Embryonic facial prominence (tissue), 1 donor: ENCODE data around the gene GNAQ.

Experiments
- DNase-seq: peaks from one replicate; pipeline ENCODE4 v3.0.0-alpha.2; 2016; ENCODE audit errors: extremely low spot score

The GNAQ gene

DNA sequence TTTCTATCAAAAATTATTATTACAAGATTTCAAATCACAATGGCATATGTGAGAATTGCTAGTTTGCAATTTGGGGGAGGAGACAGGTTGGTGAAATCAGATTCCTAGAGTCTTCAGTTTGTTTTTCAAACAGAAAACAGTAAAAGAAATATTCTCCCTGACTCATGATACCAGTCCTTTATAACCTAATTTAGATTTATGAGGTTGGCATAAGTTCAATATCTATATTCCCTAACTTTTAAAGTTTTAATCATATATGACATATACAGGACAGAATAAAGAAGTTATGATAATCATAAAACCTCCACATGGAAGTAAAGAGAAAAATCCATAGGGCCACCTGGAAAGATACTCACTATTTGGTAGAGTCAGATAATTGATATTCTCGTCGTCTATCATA is 216.4 kb downstream of the GNAQ start:
- no peak for DNase-seq

GRCh38 chr9:77811832-77812231 is 219.8 kb downstream of the GNAQ start:
- DNase-seq, result no peak

GRCh38 chr9:77810637-77811119 is 220.9 kb downstream of the GNAQ start:
- no peak for DNase-seq

- DNase-seq, result no peak
Observed at GRCh38 chr9:77810047-77810446, 221.6 kb downstream of the GNAQ start.

- DNase-seq, result no peak
Observed at GRCh38 chr9:77809552-77809951, 222.1 kb downstream of the GNAQ start.

DNA sequence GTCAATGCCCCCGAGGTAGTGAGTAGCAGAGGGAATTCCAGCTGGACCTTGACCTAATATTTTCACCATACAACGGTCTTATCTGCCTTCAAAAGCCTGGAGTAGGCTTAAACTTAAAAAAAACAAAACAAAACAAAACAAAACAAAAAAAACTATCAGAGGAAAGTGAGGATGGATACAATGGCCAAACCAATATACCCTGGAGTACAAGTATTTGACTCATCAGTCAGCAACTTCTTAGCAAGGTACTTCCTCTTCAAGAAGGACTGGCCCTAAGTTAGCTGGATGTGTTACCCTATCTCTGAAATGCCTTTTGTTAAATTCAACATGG is 222.9 kb downstream of the GNAQ start:
- DNase-seq, result no peak

DNA sequence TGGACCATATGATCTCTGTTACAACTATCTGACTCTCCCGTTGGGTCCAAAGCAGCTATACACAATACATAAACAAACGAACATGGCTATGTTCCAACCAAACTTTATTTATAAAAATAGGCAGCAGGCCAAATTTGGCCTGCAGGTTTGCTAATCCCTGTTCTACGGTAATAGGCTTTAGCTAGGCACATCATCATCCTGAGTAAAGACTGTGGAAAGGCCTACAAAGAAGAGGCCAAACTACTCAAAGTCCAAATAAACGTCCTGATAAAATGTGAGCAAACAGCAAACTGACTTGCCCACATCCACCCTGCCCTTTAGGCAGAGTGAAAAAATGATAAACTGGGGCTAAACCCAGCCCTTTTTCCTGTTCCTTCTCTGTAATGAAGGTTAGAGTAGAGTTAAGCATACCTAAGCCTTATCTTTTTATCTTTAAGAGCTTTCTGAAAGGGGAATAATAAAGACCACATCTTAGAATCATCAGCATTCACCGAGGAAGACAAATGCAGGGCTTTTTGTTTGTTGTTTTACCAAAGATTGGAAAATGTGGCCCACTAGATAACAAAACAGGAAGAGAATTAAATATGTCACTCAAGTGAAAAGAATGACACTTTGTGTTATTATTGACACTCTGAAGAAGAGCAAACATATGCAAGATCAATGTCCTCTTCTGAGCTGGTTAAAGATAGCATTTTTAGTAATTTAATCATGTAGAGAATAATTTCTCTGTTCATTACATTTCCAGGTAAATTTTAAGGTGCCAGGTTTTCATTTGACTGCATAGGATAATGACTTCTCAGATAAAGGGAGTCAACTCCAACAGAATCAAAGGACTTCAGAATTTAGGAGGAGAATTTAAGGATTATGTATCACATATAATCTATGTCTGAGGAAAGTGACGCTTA is 223.5 kb downstream of the GNAQ start:
- DNase-seq, result no peak

DNA sequence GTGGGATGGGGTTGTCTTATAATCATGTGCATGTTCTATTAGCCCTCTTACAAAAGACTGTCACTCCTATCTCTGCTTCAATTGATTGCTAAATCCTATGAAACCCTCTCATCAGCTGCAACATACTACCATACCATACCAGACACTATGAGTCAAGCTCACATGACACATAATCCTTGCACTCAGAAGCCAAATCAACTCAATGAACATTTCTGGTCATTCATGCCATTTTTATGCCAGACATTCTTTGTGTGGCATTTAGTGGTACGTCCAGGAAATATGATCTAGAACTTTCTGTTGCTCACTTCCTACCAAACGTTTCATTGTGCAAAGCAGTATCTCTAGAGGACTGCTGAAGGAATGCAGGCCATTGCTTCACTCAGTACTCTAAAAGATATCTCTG is 224.3 kb downstream of the GNAQ start:
- DNase-seq, result no peak

- no peak for DNase-seq
Observed at GRCh38 chr9:77806741-77807140, 224.9 kb downstream of the GNAQ start.

- DNase-seq, result no peak
Observed at GRCh38 chr9:77805810-77806209, 225.8 kb downstream of the GNAQ start.

- no peak for DNase-seq
Observed at GRCh38 chr9:77803423-77803822, 228.2 kb downstream of the GNAQ start.

DNA sequence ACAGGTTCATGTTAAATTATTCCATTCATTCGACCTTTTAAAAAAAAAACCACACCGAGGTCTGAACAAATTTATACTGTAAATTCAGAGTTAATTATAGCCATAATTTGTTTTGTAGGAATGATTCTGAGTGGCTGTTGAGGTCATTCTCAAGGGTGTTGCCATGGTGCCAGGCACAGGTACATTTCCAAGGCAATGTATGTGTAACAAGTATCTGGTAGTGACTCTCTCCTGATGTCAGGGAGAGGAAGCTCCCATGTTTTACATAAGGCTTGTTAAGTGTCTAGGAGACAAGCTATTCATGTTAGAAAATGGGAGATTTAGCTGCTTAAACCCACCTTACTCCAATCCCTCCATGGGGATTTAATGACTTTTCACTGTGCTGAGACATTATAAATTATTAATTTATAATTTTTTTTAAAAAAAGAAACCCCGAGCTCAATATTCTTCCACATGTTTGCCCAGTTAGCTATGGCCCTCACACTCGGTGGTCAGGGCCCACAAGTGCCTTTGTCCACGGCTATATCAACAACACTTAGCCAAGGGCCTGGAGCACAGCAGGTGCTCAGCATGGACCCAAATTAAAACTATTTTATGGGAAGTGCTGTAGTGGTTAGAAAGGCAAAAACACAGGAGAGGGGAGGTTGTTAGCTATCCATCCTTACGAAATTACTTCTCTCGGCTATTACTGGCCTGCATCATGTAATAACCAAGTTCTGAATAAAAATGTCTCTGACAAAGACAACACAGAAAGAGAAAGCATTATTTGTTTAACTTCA is 228.9 kb downstream of the GNAQ start:
- DNase-seq, result no peak

DNA sequence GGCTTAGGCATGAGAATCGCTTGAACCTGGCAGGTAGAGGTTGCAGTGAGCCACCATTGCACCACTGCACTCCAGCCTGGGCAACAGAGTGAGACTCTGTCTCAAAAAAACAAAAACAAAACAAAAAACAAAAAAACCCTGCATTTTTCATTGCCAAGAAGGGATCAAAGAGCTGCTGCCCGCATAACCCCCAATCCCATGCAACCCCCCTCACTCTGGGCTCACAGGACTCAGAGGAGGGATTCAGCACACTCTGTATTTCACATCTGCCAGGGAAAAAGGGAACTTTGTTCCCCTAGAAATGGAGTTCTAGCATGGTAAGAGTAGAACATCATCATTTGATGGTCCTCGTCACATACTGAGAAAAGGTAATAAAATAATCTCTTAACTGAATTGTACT is 229.5 kb downstream of the GNAQ start:
- no peak for DNase-seq

- no peak for DNase-seq
Observed at GRCh38 chr9:77800924-77801551, 230.6 kb downstream of the GNAQ start.

- no peak for DNase-seq
Observed at GRCh38 chr9:77798140-77798539, 233.5 kb downstream of the GNAQ start.

GRCh38 chr9:77794985-77795384 is 236.6 kb downstream of the GNAQ start:
- DNase-seq, result no peak

DNA sequence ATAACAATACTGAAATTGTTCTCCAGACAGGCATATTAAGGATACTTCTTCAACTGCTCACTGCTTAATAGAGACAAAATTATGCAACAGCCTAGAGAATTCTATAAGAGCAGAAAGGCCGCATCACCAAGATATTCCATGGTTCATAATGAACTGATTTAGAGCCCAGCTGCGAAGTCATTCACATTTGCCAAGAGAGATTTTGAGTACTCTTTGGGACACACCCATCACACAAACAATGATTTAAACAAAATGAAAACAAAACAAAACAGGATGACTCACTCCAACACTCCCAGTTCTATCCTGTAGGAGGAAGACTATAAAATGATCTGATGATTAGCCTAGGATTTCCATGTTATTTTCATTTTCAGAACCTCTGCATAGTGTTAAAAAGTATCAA is 237.8 kb downstream of the GNAQ start:
- DNase-seq, result no peak

DNA sequence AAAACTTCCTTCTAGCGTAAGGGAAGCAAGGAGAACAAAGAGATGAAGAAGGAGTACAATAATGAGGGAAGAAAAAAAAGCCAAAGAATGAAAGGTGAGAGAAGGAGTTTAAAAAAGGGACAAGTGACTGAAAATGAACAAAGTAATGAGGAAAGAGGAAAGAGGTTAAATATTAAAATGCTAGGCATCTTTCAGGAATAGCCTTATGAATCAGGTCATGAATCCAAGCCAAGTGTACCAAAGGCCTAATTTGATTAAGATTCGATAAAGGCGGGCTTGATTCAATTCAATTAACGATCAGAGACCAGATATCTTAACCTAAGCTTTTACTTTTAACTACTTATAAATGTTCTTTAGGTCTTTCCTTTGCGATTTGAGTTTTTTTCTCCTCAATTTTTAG is 241.7 kb downstream of the GNAQ start:
- DNase-seq, result no peak

- DNase-seq, result no peak
Observed at GRCh38 chr9:77785341-77785740, 246.3 kb downstream of the GNAQ start.

DNA sequence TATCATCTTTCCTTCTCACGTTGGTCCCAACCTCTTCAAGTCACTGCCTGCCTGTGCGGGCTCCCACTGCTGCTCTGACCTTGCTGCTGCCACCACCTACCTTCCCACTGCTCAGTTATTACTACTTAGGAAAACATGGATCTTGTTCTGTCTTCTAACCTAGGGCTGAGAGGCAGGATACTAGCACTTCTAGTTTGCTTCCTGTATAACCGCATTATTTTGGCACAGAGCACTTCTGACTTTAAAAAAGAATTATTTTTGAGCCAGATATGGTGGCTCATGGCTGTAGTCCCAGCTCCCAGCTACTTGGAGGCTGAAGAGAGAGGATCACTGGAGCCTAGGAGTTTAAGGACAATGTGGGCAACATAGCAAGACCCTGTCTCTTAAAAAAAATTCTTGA is 248.1 kb downstream of the GNAQ start:
- DNase-seq, result no peak

DNA sequence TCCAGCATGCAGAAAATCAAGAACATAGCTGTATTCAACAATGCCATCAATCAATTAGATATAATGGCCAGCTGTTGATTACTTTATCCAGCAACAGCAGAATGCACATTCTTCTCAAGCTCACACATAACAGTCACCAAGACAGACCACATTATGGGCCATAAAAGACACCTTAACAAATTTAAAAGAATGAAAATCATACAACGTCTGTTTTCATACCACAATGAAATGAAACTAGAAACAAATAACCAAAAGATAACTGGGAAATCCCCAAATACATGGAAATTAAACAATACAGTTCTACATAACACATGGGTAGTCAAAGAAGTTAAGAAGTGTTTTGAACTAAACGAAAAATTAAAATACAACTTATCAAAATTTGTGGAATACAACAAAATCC is 252.6 kb downstream of the GNAQ start:
- DNase-seq, result no peak

DNA sequence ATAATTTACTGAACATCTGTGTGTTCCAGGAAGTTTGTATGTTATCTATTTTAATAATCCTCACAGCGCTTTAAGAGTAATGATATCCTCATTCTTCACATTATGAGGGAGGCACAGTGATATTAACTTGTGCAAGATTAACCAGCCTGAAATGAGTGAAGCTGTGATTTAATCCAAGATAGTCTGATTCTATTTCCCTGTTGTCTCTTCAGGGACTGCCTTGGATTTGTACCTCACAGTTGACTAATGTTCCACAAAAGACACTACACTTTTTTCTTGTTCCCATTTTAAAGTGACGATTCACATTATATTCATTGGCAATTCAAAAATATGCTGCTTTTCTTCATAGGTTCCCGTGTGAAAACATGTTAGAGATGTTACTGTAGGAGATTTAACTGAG is 258.2 kb downstream of the GNAQ start:
- DNase-seq, result no peak

DNA sequence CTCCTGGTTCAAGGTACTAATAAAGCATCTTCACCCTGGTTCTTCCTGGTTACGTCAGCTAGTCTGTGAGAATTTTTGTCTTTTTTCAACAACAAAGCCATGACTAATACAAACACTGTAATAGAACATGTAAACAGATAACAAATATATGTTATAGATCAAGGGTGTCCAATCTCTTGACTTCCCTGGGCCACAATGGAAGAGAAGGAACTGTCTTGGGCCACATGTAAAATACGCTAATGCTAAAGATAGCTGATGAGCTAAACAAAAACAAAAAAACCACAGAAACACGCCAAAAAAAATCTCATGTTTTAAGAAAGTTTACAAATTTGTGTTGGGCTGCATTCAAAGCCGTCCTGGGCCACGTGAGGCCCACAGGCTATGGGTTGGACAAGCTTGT is 259.0 kb downstream of the GNAQ start:
- no peak for DNase-seq
